Activated naive CD8-positive, alpha-beta T cell treated with anti-CD3 and anti-CD28 coated beads, Interleukin-2, amount 10 ng/mL, durations not matched to agents 7 days and 5 days (primary cell): ENCODE data around the gene HECTD3. TPM values are rescaled to one million over a fixed set of nuclear protein-coding genes. Genes with fewer than 3 reads are reported as not detected.
A peak's percentile ranks its signal among the peaks of the same experiment; 100 is the strongest.

Source experiments
- ATAC-seq: fragments of 150-1000 bp; cut with Tn5 transposase; one replicate; pipeline ENCODE4 v1.10.0; 2021; ENCODE audit warnings: low read depth, moderate library complexity
- POLR2A ChIA-PET: fragments of 350-600 bp; sonication (Branson Sonifier 250); formaldehyde crosslinking; loops from one replicate; lab custom pipeline; 2021; ENCODE audit warnings: antibody characterized with exemption; lab: Charles Lee
- DNase-seq: peaks from one replicate; pipeline ENCODE4 v3.0.0; 2021
- H3K27ac Mint-ChIP-seq: one replicate; pipeline ENCODE4 v1.8.0; 2022; ENCODE audit warnings: mild to moderate bottlenecking, mixed read lengths
- H3K27me3 Mint-ChIP-seq: one replicate; pipeline ENCODE4 v1.8.0; 2022; ENCODE audit warnings: mild to moderate bottlenecking, moderate library complexity, mixed read lengths
- H3K36me3 Mint-ChIP-seq: one replicate; pipeline ENCODE4 v1.8.0; 2021; ENCODE audit warnings: mild to moderate bottlenecking, mixed read lengths
- H3K4me1 Mint-ChIP-seq: one replicate; pipeline ENCODE4 v1.8.0; 2021; ENCODE audit warnings: mixed read lengths
- H3K4me3 Mint-ChIP-seq: one replicate; pipeline ENCODE4 v1.8.0; 2022; ENCODE audit warnings: mild to moderate bottlenecking, moderate library complexity, mixed read lengths
- H3K9me3 Mint-ChIP-seq: one replicate; pipeline ENCODE4 v1.8.0; 2021; ENCODE audit warnings: mixed read lengths
- total RNA-seq, 2 experiments: library from RNA; stranded (reverse); gene quantifications; one replicate each; pipeline ENCODE4 v1.2.3, GENCODE V29; 2021

Gene HECTD3
- total RNA-seq, 2 experiments from 2014 or later, result 44.2 to 44.9 TPM

DNA sequence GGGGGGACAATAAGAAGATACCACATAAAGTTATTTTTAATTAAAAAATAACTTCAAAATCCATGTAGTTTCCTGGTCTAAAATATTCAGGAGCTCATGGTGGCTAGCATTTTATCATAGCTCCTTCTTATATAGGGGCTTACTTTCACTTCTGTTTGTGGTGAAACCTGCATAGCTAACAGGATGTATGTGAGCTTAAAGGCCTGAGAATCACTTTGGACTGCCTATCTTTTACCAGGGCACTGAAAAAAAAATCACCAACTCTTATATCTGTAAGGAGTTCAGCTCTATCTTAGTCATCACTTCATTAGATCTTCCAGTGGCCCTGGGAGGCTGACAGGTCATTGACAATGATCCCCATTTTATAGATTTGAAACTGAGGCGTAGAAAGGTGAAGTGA, 22.2 kb upstream of the HECTD3 start:
- H3K27me3 Mint-ChIP-seq, result no peaks in the 10 kb centered on the region
- peak overlapping the region; percentile 49 for H3K4me3 Mint-ChIP-seq
- DNase-seq (no peak), ATAC-seq (peak; percentile 98)
- peak overlapping the region; percentile 90 for H3K27ac Mint-ChIP-seq
- peaks cover 5% of the 10 kb centered on the region for H3K36me3 Mint-ChIP-seq
- H3K4me1 Mint-ChIP-seq, result peaks cover 20% of the 10 kb centered on the region
- POLR2A ChIA-PET, result interaction anchor here (0.9 to 1.4 kb wide), 6 partner anchors 17 to 551 kb away, joined by 3 to 6 read pairs (median 4); partner anchors contain the start of gene UROD
- no peaks in the 10 kb centered on the region for H3K9me3 Mint-ChIP-seq

DNA sequence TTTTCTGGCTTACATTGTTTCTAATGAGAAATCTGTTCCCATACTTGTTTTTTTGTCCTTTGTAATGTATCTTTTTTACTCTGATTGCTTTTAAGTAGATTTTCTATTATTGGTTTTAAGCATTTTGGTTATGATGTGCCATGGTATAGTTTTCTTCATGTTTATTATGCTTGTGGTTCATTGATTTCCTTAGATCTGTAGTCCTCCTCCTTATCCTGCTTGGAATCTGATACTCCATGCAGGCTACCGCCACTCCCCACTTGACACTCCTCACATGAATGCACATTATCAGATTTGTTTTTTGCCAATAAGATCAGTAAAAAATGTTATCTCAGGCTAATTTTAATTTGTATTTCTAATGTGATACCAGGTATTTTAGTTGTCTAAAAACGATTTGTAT, 21.7 kb upstream of the HECTD3 start:
- Mint-ChIP-seq H3K36me3 (peaks cover 5% of the 10 kb centered on the region), H3K4me3 (peak overlapping the region; percentile 29), H3K9me3 (no peaks in the 10 kb centered on the region), H3K4me1 (peaks cover 20% of the 10 kb centered on the region), H3K27ac (peak overlapping the region; percentile 90), H3K27me3 (no peaks in the 10 kb centered on the region)
- no peak for DNase-seq
- no peak for ATAC-seq
- POLR2A ChIA-PET, result interaction anchor here (0.9 to 1.4 kb wide), 5 partner anchors 18 to 552 kb away, joined by 3 to 6 read pairs (median 5); partner anchors contain the start of gene UROD

DNA sequence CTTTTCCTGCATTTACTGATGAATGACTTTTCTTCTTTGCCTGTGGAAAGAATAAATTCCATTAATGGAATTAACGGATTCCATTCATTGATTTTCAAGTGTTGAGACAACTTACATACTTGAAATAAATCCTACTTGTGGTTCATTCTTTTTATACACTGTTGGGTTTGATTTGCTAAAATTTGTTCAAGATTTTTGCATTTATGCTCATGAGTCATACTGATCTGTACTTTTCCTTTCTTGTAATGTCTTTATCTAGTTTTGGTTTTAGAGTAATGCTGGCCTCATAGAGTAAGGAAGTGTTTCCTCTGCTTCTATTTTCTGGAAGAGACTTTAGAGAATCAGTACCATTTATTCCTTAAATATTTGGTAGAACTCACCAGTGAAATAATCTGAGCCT, 15.3 kb upstream of the HECTD3 start:
- POLR2A ChIA-PET, result no interaction called here
- Mint-ChIP-seq H3K27me3 (peaks cover 3% of the 10 kb centered on the region), H3K36me3 (peaks cover 4% of the 10 kb centered on the region), H3K4me1 (peaks cover 8% of the 10 kb centered on the region), H3K4me3 (no peak overlapping the region), H3K27ac (peak overlapping the region; percentile 2), H3K9me3 (no peaks in the 10 kb centered on the region)
- DNase-seq (no peak), ATAC-seq (no peak)

DNA sequence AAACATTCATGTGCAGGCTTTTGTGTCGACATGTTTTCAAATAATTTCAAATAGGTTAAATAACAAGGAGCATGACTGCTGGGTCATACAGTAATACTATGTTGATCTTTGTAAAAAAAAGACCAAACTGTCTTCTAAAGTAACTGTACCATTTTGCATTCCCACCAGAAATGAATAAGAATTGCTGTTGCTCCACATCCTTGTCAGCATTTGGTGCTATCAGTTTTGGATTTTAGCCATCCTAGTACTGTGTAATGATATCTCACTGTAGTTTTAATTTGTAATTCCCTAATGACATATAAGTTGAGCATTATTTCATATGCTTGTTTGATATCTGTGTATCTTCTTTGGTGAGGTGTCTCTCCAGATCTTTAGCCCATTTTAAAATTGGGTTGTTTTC, 12.5 kb upstream of the HECTD3 start:
- ATAC-seq, result no peak
- no peak for DNase-seq
- POLR2A ChIA-PET, result no interaction called here
- H3K36me3 Mint-ChIP-seq, result peaks cover 4% of the 10 kb centered on the region
- peaks cover 3% of the 10 kb centered on the region for H3K27me3 Mint-ChIP-seq
- H3K9me3 Mint-ChIP-seq, result no peaks in the 10 kb centered on the region
- no peak overlapping the region for H3K4me3 Mint-ChIP-seq
- peaks cover 8% of the 10 kb centered on the region for H3K4me1 Mint-ChIP-seq
- no peak overlapping the region for H3K27ac Mint-ChIP-seq

DNA sequence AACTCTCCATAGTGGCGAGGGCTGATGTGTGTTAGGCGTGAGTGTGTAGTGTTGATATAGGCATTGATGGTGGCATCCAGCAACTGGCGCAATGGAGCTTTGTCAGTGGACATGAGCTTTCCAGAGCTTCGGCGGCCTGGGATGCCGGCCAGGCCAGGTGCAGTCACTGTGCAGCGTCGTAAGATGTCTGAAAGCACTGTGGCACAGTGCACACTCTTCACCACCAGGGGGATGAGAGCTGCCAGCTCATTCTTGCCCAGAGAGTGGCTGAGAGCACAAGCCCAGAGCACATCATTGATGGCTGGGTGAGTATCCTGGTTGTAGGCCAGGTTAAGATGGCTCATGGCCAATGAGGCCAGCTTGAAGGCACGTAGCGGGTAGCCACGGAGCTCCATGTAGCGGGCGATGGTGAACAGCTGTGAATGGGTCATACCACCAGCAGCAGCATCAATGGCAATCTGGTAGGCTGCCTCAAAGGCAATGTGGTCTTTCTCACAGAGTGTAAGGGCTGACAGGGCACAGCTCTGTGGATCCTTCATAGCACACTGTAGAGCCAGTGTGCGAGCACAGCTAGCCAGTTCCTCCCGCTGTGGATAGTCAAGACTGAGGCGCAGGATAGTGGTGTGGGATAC, 7.6 kb upstream of the HECTD3 start:
- no peak overlapping the region for H3K27ac Mint-ChIP-seq
- H3K4me3 Mint-ChIP-seq, result no peak overlapping the region
- H3K27me3 Mint-ChIP-seq, result no peaks in the 10 kb centered on the region
- H3K4me1 Mint-ChIP-seq, result peaks cover 11% of the 10 kb centered on the region
- POLR2A ChIA-PET, result interaction anchor here (0.9 to 1.0 kb wide), 2 partner anchors 285 to 322 kb away, joined by 3 to 4 read pairs; partner anchors contain the start of gene MUTYH
- ATAC-seq (peak; percentile 87), DNase-seq (peak; percentile 62)
- H3K36me3 Mint-ChIP-seq, result peaks cover 3% of the 10 kb centered on the region
- H3K9me3 Mint-ChIP-seq, result no peaks in the 10 kb centered on the region

DNA sequence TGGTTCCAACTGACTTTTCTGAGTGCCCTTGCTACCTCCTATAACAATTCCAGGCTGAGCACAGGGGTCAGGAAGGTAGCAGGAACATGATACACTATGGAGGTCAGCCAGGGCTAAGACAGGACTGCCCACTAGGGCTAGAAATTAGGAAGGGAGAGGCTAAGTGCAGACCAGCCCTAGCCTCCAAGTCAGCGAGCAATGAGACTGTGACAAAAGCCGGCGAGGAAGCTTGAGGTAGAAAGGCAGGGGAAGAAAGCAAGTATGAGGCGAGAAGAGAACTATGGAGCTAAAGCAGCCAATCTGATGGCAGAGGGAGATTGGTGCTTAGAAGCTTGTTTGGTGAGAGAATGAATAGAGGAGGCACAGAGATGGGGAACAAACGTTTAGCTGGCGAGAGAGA, 5.6 kb upstream of the HECTD3 start:
- H3K27me3 Mint-ChIP-seq, result no peaks in the 10 kb centered on the region
- DNase-seq, result no peak
- POLR2A ChIA-PET, result interaction anchor here (1.3 kb wide), 1 partner anchor 13 kb away, joined by 3 read pairs; no protein-coding TSS in a partner anchor
- H3K36me3 Mint-ChIP-seq, result peaks cover 3% of the 10 kb centered on the region
- no peak overlapping the region for H3K27ac Mint-ChIP-seq
- H3K9me3 Mint-ChIP-seq, result no peaks in the 10 kb centered on the region
- no peak for ATAC-seq
- H3K4me1 Mint-ChIP-seq, result peaks cover 18% of the 10 kb centered on the region
- no peak overlapping the region for H3K4me3 Mint-ChIP-seq

DNA sequence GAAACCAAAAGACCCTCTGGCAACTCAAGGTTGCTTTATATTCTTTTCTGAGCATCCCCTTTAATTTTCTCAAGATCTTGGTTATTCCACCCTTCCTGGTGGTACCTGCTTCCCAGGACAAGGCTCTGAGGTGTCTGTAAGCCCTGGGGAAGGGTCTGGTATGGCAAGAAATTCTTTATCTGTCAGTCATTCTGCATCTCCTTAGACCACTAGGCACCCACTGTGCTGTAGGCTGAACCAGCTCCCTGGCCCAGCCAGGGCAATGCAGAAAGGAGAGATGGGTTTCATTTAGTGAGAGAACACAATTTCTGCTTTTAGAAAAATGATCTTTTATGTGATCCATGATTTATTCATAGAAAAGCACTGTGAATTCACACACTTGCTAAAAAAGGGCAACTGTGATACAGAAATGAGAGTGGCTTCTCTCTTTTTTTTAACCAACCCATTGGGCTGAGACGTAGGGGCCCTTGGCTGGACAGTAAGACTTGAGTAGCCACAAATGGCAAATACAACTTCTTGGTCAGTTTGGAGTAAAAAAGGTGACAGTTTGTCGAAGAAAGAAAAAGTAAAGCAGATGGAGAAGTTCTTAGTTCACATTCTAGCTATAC, 5.1 kb upstream of the HECTD3 start:
- H3K9me3 Mint-ChIP-seq, result no peaks in the 10 kb centered on the region
- peaks cover 23% of the 10 kb centered on the region for H3K4me1 Mint-ChIP-seq
- H3K4me3 Mint-ChIP-seq, result no peak overlapping the region
- H3K36me3 Mint-ChIP-seq, result peaks cover 3% of the 10 kb centered on the region
- no peak for DNase-seq
- H3K27me3 Mint-ChIP-seq, result no peaks in the 10 kb centered on the region
- POLR2A ChIA-PET, result interaction anchor here (1.3 kb wide), 1 partner anchor 13 kb away, joined by 3 read pairs; no protein-coding TSS in a partner anchor
- no peak for ATAC-seq
- no peak overlapping the region for H3K27ac Mint-ChIP-seq

DNA sequence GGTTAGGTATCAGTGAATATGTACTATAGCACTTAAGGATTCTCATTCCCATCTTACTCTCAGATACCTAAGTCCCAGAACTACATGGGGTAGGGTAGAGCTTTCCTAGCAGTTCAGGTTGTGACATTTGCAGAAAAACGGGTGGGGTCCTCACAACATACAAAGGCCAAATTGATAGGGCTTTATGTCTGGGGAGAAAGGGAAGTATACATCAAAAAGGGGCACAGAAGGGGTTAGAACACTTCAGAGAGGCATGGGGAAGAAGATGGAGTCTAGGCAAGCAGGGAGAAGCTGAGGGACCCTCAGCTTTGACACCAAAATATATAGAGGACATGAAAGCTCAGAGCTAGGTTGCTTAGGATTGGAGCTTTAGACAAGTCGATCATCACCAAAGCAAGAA, 4.6 kb upstream of the HECTD3 start:
- no peak for DNase-seq
- Mint-ChIP-seq H3K27ac (no peak overlapping the region), H3K27me3 (no peaks in the 10 kb centered on the region), H3K4me3 (no peak overlapping the region), H3K9me3 (no peaks in the 10 kb centered on the region), H3K4me1 (peaks cover 24% of the 10 kb centered on the region), H3K36me3 (peaks cover 3% of the 10 kb centered on the region)
- no peak for ATAC-seq
- POLR2A ChIA-PET, result interaction anchor here (1.3 kb wide), 1 partner anchor 14 kb away, joined by 3 read pairs; no protein-coding TSS in a partner anchor

DNA sequence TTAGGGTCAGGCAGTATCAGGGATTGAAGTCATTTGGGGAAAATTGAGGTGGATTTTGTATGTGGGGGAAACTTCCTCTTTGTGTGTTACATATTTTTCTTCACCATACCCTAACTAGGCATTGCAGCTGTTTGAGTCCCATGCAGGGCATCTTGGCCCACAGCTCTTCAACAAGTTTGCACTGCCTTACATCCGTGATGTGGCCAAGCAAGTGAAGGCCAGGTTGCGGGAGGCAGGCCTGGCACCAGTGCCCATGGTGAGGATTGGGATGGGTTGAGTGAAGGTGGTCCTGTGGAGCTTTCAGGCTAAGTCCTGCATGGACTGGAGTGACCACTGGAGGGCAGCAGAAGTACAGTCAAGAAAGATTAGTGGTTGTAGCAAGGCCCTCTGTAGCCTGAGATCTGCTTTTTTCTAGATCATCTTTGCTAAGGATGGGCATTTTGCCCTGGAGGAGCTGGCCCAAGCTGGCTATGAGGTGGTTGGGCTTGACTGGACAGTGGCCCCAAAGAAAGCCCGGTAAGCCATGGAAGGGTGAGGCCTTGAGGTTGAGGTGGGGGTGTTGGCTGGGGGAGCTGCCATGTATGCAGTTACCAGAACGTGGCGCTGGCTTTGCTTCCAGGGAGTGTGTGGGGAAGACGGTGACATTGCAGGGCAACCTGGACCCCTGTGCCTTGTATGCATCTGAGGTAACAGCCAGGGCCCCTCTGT, 3.4 kb upstream of the HECTD3 start:
- peak; percentile 10 for ATAC-seq
- no peaks in the 10 kb centered on the region for H3K9me3 Mint-ChIP-seq
- no peaks in the 10 kb centered on the region for H3K27me3 Mint-ChIP-seq
- DNase-seq, result peak; percentile 76
- peak overlapping the region; percentile 60 for H3K27ac Mint-ChIP-seq
- peak overlapping the region; percentile 37 for H3K4me3 Mint-ChIP-seq
- POLR2A ChIA-PET, result interaction anchor here (0.5 to 6.2 kb wide), 10 partner anchors 30 to 479 kb away, joined by 3 to 84 read pairs (median 5); partner anchors contain the start of genes MUTYH, PLK3 and TOE1
- H3K4me1 Mint-ChIP-seq, result peaks cover 33% of the 10 kb centered on the region
- peaks cover 3% of the 10 kb centered on the region for H3K36me3 Mint-ChIP-seq

DNA sequence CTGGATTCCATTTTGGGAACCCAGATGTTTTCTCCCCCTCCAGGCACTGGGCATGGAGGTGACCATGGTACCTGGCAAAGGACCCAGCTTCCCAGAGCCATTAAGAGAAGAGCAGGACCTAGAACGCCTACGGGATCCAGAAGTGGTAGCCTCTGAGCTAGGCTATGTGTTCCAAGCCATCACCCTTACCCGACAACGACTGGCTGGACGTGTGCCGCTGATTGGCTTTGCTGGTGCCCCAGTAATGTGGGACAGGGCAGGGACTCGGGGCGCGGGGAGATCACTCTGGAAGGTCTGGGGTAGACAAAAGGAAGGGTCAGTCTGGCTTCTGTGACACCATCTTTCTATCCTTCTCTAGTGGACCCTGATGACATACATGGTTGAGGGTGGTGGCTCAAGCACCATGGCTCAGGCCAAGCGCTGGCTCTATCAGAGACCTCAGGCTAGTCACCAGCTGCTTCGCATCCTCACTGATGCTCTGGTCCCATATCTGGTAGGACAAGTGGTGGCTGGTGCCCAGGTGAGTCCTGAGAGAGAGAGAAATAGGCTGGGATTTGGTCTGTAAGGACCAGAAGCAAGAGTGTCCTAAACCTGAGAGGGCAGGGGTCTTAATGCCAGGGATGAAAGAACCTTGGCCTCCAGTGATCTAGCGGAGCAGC, 2.6 kb upstream of the HECTD3 start:
- H3K4me3 Mint-ChIP-seq, result peak overlapping the region; percentile 89
- DNase-seq (no peak), ATAC-seq (no peak)
- peaks cover 7% of the 10 kb centered on the region for H3K36me3 Mint-ChIP-seq
- peaks cover 32% of the 10 kb centered on the region for H3K4me1 Mint-ChIP-seq
- H3K27me3 Mint-ChIP-seq, result no peaks in the 10 kb centered on the region
- POLR2A ChIA-PET, result interaction anchor here (0.9 to 6.2 kb wide), 10 partner anchors 205 to 480 kb away, joined by 3 to 84 read pairs (median 7); partner anchors contain the start of genes BTBD19, MUTYH, PLK3 and TOE1
- no peaks in the 10 kb centered on the region for H3K9me3 Mint-ChIP-seq
- no peak overlapping the region for H3K27ac Mint-ChIP-seq

DNA sequence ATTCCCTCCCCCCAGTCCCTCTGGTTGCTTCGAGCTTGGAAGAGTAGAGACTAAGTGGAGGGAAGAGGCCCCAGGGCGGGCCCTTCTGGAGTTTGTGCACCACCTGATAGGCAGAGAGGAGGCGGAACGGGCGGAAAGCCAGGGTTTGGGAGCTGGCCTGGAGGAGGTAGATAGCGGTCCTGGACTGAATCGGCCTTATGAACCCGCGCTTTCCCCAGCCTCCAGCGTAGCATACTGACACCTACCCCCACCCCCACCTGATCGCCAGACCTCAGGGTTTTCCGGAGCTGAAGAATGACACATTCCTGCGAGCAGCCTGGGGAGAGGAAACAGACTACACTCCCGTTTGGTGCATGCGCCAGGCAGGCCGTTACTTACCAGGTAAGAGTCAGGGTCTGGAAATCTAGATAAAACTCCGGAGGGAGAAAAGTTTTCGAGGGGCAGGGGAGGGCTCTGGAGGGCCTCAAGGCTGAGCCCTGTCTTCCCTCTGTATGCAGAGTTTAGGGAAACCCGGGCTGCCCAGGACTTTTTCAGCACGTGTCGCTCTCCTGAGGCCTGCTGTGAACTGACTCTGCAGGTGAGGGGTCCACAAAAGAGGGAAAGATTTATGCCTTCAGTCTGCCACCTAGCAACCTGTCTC, 1.6 kb upstream of the HECTD3 start:
- POLR2A ChIA-PET, result interaction anchor here (0.6 to 6.2 kb wide), 23 partner anchors 10 to 571 kb away, joined by 3 to 84 read pairs (median 9); partner anchors contain the start of genes BTBD19, EIF2B3, MUTYH and NASP
- Mint-ChIP-seq H3K4me3 (peak overlapping the region; percentile 89), H3K27ac (peak overlapping the region; percentile 97), H3K36me3 (peaks cover 8% of the 10 kb centered on the region), H3K27me3 (no peaks in the 10 kb centered on the region), H3K4me1 (peaks cover 29% of the 10 kb centered on the region), H3K9me3 (no peaks in the 10 kb centered on the region)
- DNase-seq (peak; percentile 49), ATAC-seq (no peak)
